Adipose tissue (tissue), 3 donors: ENCODE results near the gene SMAD3. TPM values are rescaled to one million over a fixed set of nuclear protein-coding genes. Genes with fewer than 3 reads are reported as not detected.
A peak's percentile ranks its signal among the peaks of the same experiment; 100 is the strongest.

ENCODE experiments used
- H3K27ac ChIP-seq: one replicate; pipeline ENCODE4 v1.5.1; 2013; ENCODE audit warnings: low read depth, low read length
- WGBS, 3 donors: extraction: QIAGEN DNeasy Blood & Tissue Kit; methylation state at CpG; one replicate each; pipeline ENCODE4 v1.1.7; 2013; 5-methylcytosine and 5-hydroxymethylcytosine counted together
- polyA plus RNA-seq, 3 donors: library from polyadenylated mRNA; stranded (reverse); fragments of 200-250 nt; gene quantifications; one replicate each; pipeline ENCODE4 v1.2.3, GENCODE V29; 2013
- donor health status: healthy with polysubstance abuse.
- donor health status: Bipolar disorder and iron deficiency.
- donor health status: healthy.

SMAD3 gene
- polyA plus RNA-seq, 3 donors, result 8.5 to 45.3 (median 27.7) TPM

DNA sequence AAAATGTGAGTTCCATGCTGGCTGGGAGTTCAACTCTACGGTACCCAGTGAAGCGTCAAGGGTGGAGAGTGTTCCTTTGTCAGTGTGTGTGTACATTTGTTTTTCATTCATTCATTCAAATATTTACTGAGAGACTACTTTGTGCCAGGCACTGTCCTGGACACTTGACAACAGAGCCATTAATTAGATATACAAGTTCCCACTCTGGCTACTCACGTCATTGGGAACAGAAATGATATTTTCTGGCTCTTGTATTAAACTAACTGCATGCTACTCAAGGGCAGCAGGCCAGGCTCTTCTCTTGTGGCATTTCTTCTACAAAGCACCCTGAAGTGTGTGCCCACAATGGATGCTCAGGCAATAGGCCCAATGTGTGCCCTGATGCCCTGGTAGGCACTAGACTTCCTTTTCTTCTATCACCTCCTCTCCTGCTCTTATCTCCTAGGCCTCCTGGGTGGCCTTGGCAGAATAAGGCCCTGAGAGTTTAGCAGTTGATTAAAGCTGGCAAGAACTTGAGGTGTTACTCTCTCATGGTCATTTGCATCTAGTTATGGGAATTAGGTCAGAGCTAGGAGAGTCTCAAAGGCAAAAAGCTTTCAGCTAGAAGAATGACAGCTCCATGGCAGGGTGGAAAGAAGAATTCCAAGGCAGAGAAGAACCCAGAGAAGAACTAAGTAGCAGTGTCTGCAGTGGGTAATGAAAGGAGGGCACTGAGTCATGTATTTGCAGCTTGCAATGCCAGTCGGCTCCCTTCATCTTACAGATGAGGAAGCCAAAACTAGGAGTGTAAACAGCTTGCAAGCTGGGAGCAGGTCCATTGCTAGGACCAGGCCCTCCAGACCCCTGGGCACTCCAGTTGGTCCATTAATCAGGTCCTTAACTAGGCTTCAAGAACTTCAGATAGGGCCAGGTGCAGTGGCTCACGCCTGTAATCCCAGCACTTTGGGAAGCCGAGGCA lies 14.0 kb upstream of the SMAD3 start:
- H3K27ac ChIP-seq, result no peak overlapping the region

DNA sequence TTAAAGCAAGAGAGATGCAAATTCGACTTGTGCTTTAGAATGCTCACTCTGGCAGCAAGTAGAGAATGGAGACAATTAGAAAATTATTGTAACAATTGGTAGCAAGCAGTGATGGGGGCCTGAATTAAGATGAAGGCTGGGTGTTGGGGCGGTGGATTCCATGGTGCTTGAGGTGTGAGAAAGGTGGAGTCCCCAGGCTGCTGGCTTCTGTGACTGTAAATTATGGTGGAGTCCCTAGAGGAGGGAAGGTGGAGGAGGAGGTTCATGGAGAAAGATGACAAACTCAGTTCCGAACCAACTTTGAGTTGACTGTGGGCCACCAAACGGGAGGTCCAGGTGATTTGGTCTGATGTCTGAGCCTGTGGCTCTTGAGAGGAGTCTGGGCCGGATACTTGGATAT lies 10.7 kb upstream of the SMAD3 start:
- no peak overlapping the region for H3K27ac ChIP-seq
- 84 to 95% (median 95%) methylated on average over 5 of the region's 5 CpGs for WGBS, 3 donors

More for the DNA sequence above, 14.0 kb upstream of the SMAD3 start:
- WGBS, 3 donors, result 50 to 90% (median 80%) methylated on average over 6 of the region's 6 CpGs

- 20 to 72% (median 61%) methylated on average over 6 of the region's 6 CpGs for WGBS, 3 donors
- no peak overlapping the region for H3K27ac ChIP-seq
Observed at GRCh38 chr15:67059127-67059553, 6.3 kb upstream of the SMAD3 start.

- H3K27ac ChIP-seq, result no peak overlapping the region
- 25 to 65% (median 39%) methylated on average over 3 of the region's 3 CpGs for WGBS, 3 donors
Observed at GRCh38 chr15:67061811-67062368, 3.5 kb upstream of the SMAD3 start.

DNA sequence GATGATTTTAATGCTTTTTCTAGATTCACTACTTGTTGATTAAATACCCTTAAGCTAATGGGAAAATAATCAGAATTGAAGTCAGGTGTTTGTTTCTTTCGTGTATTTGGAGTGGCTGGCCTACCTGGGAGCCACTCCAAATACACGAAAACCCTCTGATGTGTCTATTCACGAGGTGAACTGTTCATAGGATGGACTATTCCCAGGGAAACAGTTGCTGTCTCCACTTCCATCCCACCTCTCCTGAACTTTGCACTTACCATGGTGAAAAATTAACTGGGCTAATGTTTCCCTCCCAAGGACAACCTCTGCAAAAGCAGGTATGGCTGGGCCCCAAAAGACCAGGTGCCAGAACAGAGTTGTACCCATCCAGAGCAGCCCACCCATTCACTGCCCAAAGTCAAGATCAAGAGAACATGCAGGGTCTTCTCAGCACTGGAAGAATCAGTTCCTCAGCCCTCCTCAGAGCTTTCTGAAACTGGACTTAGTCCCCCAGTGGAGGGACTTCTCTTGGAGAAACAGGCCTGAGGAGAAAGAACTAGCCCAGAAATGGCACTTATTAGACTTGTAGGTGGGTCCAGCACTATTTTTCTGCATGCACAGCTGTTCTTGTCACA lies 2.9 kb upstream of the SMAD3 start:
- H3K27ac ChIP-seq, result no peak overlapping the region

DNA sequence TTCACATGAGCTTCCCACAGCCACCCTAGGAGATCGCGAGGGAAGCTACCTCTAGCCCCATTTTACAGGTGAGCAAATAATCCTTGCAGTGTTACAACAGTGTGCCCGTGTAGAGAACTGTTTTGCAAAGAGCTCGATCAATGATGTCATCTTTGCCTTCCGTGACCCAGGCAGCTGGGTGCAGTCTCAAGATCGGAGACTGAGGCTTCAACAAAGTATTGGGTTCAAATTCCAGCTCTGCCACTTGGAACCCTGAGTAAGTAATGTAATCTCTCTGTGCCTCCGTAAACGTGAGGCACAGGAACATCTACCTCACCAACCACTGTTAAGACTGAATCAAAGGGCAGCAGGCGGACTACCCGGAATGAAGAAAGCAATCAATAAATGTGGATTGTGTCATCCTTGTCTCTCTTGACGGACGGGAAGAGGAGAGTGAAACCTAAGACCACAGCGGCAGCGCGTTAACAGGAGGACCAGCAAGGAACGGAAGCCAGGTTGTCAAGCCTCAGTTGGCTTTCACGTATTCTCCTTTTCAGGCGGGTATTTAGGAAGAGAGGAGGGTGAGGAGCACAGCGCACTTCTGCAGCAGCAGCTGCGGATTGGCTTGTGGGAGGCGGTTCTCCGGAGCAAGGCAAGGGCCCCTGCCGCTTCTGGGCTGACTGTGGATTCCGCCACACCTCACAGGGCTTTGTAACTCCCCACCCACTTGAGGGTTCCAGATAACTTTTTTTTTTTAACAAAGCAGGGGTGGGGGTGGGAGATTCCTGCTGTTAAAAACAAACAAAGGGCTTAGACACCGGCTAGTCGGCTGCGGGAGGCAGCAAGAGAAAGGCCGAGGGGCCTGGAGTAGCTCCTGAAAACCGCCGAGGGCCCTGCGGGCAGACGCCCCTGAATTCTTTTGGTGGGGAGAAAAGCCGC lies 1.5 kb upstream of the SMAD3 start:
- WGBS, 3 donors, result 22 to 79% (median 72%) methylated on average over 33 of the region's 33 CpGs
- H3K27ac ChIP-seq, result no peak overlapping the region

More for the DNA sequence above, 2.9 kb upstream of the SMAD3 start:
- WGBS, 3 donors, result 43 to 93% (median 87%) methylated on average over 3 of the region's 3 CpGs

- 2 to 6% (median 5%) methylated on average over 62 to 74 of the region's 75 CpGs for WGBS, 3 donors
- peak overlapping the region; percentile 28 for H3K27ac ChIP-seq
Observed at GRCh38 chr15:67064607-67065530, 533 bp upstream of the SMAD3 start.

DNA sequence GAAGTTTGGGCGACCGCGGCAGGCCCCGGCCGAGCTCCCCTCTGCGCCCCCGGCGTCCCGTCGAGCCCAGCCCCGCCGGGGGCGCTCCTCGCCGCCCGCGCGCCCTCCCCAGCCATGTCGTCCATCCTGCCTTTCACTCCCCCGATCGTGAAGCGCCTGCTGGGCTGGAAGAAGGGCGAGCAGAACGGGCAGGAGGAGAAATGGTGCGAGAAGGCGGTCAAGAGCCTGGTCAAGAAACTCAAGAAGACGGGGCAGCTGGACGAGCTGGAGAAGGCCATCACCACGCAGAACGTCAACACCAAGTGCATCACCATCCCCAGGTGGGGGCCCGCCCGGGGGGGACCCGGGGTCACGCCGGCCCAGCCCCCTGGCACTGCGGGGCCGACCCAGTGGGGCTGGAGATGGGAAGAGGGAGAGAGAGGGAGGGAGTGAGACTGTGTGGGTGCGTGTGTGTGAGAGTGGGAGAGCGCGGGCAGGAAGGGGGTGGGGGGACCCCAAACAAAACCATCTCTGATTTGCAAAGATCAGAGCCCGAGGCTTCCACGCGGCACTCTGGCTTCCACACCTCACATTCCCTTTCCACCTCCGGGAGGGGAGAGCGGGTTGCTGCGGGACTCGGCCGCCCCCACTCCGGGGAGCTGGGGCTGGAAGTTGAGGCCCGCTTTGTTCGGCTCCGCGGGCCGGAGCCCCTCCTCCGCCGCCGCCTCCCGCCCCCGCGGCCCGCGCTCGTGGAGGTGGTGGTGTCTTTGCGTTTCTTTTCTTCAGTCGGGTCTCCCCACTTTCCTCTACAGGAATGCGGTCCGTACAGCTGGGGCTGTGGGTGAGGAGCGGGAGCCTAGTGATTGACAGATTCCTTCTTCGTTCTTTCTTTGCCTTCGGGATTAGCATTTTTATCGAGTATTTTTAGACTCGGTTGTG lies 898 bp downstream of the SMAD3 start:
- 0 to 1% (median 0%) methylated on average over 50 to 72 of the region's 72 CpGs for WGBS, 3 donors
- no peak overlapping the region for H3K27ac ChIP-seq

DNA sequence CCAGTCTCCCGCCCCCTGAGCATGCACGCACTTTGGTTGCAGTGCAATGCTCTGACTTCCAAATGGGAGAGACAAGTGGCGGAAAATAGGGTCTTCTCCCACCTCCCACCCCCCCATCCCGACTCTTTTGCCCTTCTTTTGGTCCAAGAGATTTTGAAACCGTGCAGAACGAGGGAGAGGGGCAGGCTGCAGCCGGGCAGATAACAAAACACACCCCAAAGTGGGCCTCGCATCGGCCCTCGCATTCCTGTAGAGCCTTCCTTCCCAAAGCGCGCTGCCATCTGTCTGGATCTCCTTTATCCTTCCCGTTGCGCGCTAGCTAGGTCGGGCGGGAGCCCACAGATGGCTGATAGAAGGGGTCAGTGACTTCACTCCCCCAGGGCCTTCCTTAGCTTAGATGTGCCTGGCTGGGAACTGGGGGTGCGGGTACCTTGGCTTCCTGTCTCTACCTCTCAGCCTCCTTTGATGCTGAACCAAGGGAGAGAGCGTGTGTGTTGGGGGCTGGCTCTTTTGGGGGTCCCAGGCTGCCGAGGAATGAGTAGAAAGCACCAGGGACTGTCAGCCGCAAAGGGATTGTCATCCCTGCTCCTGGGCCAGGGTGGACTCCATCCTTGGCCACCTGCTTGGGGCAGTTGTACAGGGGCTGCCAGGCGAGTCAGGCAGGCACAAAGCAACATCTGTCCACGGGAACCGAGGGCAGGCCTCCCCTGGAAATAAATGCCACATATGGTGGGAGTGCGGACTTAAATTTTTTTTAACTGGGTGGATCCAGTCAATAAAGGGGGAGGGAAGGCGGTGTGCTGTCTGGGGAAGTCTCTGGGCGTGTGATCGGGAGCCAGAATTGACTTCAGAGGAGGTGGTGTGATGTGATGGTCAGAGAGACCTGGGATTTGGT lies 1.8 kb downstream of the SMAD3 start:
- WGBS, 3 donors, result 7 to 17% (median 14%) methylated on average over 28 of the region's 28 CpGs
- H3K27ac ChIP-seq, result no peak overlapping the region

DNA sequence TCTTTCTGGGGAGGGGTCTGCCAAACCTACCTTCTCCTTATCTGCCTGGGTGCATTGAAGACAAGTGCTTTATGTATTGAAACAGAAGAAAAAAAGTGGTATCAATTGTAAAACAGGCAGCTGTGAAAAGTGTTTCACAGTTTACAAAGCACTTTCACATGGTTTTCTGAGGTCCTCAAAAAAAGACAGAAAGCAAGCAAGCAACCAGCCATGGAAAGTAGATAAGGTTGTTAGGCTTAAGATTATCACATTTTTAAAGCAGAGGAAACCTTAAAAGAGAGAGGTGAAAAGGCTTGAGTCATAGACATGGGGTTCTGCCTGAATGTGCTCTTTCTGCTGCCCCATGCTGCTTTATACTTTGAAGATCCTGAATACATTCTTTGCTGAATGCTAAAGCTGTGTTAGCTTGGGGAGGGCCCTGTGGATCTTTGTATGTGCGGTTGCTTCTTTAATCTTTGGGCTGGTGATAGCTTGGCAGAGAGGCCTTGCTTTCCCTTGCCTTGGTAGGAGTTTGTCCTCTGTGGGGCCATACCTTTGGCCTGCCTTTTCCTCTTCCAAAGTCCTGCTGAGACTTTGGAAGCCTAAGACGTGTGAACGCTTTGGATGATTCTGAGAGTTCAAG lies 2.6 kb downstream of the SMAD3 start:
- no peak overlapping the region for H3K27ac ChIP-seq
- 26 to 61% (median 45%) methylated on average over 3 of the region's 3 CpGs for WGBS, 3 donors

- WGBS, 3 donors, result 27 to 55% (median 53%) methylated on average over 6 of the region's 6 CpGs
- no peak overlapping the region for H3K27ac ChIP-seq
Observed at GRCh38 chr15:67068710-67069400, 3.5 kb downstream of the SMAD3 start.

DNA sequence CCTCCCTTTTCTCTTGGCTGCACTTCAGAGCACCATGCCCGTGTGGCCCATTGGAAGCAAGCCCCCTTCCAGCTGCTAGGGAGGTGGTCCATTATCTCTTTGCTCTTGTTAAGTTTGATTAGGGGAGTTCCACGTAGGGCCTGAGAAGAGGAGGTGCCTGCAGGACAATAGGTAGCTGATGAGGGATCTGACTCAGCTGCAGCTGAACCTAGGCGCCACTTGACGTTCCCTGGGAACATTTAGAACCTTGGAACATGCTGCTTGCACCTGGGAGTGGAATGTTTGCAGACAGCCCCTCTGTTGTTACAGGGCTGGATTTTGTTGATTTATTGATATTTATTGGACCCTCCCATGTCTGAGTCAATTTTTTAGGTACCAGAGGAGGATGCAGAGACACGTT lies 4.7 kb downstream of the SMAD3 start:
- 53 to 86% (median 77%) methylated on average over 5 of the region's 5 CpGs for WGBS, 3 donors
- no peak overlapping the region for H3K27ac ChIP-seq

DNA sequence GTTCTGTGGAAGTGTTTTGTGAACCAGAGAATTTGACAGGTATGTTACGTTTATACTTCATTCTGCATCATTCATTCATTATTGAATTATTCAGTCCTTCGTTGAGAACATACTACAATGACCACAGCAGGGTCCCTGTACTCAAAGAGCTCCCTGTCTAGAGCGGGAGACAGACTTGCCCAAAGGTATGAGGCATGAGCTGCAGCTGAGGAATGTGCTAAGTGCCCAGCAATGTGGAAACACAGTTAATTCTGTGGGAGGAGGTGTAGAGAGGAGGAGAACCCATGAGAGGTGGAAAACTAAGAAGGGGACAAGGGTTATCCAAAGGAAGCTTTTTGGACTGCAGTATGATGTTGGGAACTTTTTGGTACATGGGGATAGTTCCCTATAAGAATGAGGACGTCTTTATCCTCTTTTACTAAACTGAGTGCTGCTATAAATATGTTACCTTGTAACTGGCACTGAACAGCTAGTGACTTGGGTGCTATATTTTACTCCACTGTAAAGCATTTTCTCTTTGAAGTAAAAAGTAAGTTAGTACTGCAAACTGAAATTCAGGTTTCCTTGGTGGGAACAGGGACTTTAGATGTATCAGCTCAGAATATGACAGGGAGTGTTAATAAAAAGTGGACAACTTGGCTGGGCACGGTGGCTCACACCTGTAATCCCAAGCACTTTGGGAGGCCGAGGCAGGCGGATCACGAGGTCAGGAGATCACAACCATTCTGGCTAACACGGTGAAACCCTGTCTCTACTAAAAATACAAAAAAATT lies 5.7 kb downstream of the SMAD3 start:
- H3K27ac ChIP-seq, result no peak overlapping the region
- WGBS, 3 donors, result 83 to 95% (median 95%) methylated on average over 9 of the region's 9 CpGs

DNA sequence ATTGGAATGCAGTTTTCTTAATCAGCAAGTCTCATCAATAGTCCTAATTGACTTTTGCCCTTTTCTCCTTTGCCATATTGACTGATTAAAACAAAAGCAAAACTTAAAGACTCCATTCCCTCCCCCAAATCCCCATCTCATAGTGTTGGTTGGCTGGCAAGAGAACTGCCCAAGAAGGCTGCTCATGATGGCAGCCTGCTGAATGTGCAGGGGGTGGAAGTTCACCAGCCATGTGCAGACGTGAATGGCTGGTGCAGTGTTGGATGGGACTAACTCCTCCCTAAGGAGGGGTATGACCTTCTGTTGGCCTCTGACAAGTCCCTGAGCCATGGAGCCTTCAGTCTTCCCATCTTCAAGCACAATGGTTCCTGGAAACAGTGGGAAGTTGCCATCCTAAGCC lies 7.0 kb downstream of the SMAD3 start:
- 67 to 70% (median 69%) methylated on average over 1 of the region's 1 CpG for WGBS, 3 donors

More for the DNA sequence above, 7.0 kb downstream of the SMAD3 start:
- no peak overlapping the region for H3K27ac ChIP-seq
